ENCODE data around the gene UXT.
"Not testable (repeated sequence)": the region's sequence is repeated elsewhere in the genome, so short reads cannot be mapped to it uniquely, and the experiment has no call there.

UXT gene

GRCh38 chrX:47605024-47605423 lies 54.0 kb downstream of the UXT start:
- in situ Hi-C loops (cut with HindIII; ENCODE audit: low pct_unique_long_range_greater_than_20kb, low sequenced_read_pairs) = no loop called here
- no peak for TF ChIP-seq JUND (IDR thresholded peaks at IDR 0.05; ENCODE audit: low read depth)
- DNase-seq (ENCODE audit: low read depth in 1 of 2, low spot score in 1 of 2) = no peak

- DNase-seq (ENCODE audit: low read depth in 1 of 2, low spot score in 1 of 2); in situ Hi-C loops (cut with HindIII; ENCODE audit: low pct_unique_long_range_greater_than_20kb, low sequenced_read_pairs): not testable (repeated sequence)
These were observed 55.9 kb downstream of the UXT start for GRCh38 chrX:47603125-47603524.

Measured in T47D (cell line).